GM21367 (cell line): ENCODE results near the gene ZWILCH.
"Not testable (repeated sequence)": the region's sequence is repeated elsewhere in the genome, so short reads cannot be mapped to it uniquely, and the experiment has no call there.

Experiments
- ATAC-seq: cut with Tn5 transposase; IDR thresholded peaks from one replicate; pipeline ENCODE4 v1.9.1; 2021; ENCODE audit not compliant: unreplicated experiment

The ZWILCH gene

DNA sequence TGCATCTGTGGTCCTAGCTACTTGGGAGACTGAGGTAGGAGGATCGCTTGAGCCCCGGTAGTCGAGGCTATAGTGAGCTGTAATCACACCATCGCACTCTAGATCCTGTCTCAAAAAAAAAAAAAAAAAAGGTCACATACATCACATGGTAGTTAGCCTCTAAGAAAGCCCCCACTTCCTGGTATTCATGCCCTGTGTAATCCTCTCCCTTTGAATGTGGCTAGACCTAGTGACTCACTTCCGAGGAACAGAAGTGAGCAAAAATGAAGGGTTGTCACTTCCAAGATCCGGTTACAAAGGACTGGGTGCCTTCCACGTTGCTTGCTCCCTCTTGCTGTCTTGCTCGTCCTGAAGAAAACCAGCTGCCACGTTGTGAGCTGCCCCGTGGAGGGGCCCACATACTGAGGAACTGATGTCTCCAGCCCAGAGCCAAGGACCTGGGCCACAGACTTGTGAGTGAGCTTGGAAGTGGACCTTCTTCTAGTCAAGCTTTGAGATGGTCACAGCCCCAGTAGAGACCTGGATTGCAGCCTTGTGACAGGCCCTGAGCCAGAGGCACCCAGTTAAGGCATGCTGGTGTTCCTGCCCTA is 73.3 kb downstream of the ZWILCH start:
- ATAC-seq = no peak

DNA sequence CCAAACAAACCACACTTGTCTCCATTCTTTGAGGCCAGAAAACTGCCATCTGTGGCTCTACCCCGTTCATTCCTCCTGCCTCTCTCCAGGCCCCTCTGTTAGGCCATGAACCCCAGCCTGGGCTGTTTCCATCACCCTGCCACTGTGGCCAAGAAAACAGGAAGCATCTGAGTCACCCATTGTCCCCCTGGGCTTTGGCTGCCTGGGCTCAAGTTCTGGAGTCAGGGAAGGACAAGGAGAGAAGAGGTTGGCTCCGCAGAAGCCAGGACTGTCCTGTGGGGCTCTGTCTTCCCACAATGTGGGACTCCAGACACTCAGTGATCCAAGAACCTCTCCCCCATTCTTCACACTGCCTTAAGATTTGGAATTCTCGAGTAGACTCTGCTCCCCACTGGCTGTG is 75.5 kb downstream of the ZWILCH start:
- ATAC-seq = no peak

DNA sequence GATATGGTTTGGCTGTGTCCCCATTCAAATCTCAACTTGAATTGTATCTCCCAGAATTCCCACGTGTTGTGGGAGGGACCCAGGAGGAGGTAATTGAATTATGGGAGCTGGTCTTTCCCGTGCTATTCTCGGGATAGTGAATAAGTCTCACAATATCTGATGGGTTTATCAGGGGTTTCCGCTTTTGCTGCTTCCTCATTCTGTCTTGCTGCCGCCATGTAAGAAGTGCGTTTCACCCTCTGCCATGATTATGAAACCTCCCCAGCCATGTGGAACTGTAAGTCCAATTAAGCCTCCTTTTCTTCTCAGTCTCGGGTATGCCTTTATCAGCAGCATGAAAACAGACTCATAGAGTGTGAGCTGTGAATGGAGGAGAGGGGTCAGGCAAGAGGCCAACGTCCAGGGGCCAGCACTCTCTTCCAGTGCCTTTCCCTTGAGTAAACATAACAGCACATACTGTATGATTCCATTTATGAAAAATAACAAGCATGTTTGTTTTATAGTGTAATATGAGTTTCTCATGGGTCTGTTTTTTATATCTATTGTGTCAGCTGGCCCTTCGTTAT is 76.9 kb downstream of the ZWILCH start:
- no peak for ATAC-seq

DNA sequence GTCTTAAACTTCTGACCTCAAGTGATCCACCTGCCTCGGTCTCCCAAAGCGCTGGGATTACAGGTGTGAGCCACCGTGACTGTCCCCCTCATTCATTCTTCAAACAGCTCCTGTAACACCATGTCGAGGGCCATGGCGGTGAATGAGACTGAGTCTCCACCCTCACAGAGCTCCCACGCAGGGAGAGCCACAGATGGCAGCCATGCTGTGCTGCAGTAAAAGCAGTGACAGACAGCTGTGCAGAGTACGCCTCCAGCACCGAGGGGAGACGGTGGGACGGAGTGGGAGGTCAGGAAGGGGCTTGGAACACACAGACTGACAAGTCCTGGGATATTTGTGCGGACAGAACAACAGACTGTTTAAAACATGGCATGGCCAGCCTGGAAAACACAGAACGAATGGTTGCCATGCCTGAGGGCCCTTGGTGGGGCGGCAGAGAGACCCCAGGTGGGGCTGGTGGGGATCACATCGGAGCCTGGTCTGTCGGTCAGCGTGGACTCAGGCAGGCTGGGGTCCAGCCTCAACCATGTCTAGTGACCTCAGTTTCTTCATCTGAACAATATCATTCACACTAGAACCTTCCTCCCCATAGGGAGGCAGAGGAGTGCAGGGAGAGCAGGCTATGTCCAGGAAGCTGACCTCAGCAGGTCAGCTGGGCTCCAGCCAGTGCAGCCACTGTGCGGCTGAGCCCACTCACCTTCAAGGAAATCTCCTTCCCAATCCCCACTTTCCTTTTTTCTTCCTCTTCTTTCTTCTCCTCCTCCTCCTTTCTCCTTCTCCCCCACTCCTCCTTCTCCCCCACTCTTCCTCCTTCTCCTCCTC is 81.2 kb downstream of the ZWILCH start:
- ATAC-seq = no peak

DNA sequence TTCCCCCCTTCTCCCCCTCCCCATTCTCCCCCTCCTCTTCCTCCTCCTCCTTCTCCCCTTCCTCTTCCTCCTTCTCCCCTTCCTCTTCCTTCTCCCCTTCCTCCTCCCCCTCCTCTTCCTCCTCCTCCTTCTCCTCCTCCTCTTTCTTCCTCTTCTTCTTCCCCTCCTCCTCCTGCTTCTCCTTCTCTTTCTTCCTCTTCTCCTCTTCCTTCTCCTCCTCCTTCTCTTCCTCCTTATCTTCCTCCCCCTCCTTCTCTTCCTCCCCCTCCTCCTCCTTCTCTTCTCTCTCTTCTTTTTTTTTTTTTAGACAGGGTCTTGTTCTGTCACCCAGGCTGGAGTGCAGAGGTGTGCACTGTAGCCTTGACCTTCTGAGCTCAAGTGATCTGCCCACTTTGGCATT is 81.9 kb downstream of the ZWILCH start:
- no peak for ATAC-seq

DNA sequence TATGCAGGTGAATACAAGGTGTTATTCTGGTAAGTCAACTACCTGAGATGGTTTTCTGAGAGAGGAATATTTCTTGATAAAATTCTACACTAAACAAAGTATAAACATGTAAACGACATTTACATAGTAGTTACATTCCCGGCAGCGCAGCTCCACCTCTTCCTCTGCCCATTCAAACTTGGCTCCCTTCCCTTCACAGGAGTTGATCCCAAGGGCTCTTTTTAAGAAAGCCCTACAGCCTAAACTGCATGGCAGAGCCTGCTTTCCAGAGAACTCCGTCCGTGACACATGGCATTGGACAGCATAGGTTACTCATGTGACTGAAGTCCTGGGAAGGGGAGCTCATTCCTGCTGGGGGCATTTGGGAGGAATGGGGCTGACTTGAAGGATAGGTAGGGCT is 82.6 kb downstream of the ZWILCH start:
- no peak for ATAC-seq

DNA sequence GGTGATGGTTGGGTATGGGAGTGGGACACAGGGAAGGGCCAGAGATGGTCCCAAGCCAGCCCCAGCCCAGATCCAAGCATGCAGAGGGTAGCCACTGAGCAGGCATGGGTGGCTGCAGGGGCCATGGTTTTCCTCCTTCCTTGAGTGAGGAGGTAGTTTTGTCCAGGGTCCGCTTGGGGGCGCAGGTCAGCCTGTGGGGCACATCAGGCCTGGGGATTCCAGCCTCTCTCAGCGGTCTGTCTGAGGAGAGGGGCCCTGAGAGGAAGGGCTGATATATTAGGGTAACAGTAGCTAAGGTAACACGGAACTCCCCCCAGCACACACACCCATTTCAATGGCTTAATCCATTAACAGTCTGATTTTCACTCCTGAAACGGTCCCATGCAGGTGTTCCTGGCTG is 83.4 kb downstream of the ZWILCH start:
- ATAC-seq = no peak

DNA sequence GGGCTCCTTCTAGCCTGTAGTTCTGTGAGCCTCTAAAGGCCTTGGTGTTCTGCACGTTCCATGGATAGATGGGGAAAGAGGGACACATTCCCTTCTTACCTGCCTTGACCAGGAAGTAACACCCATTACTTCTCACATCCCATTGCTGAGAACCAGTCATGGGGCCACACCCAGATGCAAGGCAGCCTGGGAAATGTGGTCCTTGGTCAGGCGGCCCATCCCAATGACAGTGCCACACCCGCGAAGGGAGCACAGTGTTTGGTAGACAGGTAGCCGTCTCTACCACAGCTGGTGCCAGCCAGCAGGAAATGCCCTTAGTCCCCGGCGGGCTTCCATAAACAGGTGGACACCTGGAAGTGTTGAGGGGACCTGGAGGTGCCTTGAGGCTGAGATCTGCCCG is 83.8 kb downstream of the ZWILCH start:
- no peak for ATAC-seq

DNA sequence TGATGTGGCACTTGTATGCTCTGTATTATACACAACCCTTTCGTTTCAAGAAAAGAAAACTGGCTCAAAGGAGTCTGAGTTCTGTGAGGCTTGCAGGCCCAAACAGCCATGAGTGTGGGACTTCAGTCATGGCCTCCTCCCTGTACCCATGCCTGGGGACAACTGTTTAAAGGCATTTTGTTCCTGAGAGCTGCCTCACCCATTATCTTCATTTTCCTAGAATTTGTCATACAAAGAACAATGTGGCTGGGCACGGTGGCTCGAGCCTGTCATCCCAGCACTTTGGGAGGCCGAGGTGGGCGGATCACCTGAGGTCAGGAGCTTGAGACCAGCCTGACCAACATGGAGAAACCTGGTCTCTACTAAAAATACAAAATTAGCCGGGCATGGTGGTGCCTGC is 84.3 kb downstream of the ZWILCH start:
- ATAC-seq = not testable (repeated sequence)

DNA sequence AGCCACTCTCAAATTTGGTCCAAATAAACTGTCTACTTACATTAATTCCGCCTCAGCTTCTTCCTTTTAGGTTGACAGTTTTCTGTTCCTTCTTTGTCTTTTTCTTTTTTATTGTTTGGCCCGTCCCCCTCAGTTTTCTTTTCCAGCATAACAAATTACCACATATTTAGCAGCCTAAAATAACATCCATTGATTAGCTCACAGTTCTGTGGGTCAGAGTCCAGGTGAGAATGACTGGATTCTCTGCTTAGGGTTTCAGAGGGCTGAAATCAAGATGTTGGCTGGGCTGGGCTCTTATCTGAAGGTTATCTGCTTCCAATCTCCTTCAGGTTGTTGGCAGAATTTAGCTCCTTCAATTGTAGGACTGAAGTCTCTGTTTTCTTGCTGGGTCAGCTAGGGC is 85.3 kb downstream of the ZWILCH start:
- ATAC-seq = no peak

DNA sequence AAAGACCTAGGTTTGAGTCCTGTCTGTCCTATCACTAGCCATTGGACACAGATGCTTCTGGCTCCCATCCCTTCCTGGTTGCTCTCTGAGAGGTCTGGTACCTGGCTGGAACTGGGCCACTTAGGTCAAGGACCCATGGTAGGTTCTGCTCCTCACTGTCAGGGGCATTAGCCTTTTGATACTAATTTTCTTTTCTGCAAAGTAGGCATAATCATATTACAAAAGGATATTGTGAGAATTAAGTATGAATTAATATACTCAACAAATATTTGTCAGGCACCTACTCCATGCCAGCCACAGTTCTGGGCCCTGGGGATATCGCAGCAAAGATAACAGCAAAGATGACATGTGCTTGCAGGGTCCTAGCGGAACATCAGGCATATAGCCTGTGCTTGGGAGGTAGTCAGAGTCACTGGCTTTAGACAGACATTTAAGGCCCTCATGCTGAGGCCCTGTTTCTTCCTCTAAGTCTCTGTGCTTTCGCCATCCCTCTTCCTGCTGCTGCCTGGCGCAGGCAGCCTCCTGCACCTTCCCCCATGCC is 86.3 kb downstream of the ZWILCH start:
- no peak for ATAC-seq

DNA sequence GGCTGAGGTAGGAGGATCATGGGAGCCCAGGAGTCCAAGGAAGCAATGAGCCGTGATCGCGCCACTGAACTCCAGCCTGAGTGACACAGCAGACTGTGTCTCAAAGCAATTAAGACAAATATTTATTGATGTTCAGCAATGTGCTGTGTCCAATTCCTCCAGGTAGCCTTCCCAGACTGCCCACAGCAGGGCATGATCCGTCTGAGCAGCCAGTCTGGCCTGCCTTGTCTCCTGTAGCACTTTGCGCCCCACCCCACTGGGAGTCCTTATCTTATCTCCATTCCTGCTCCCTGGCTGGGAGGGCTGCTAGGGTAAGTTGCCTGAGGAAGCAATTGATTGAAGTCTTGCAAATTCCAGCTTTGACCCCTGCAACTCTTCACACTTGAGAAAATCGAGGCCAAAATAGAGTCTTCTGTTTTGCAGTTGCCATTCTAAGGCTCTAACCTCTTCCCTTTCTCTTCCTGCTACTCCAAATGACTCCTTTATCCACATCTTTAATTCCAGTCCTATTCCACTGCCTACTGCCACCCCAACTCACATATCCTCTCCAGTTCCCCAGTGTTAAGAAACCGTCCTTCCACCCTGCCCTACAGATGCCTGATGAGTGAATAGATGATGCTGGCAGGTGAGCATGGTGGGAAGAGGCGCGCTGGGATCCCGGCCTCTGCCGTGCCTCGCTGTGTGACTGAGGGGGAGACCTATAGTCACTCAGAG is 87.5 kb downstream of the ZWILCH start:
- no peak for ATAC-seq

DNA sequence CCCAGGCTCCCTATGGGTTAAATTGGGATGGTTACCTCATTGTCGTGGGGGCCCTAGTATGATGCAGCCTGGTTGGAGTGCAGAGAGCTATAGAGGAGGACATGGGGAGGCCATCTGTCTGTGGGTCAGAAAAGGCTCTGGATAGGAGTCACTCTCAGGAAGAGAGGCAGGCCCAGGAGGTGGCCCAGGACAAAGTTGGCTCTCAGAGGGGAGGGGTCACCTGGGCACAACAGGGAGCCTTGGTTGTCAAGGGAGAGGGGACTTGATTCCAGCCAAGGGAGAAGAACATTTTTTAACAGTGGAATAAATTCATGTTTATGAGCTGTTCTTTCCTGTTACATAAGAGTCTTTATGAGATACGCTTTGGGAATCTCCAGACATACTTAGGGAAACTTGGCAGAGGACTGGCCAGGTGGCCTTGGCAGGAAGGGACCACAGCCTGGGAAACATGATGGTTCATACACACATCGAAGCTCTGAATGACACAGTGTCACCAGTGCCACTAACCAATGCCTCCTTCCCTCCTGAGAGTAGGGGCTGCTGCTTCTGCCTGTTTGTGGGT is 88.2 kb downstream of the ZWILCH start:
- ATAC-seq = no peak

DNA sequence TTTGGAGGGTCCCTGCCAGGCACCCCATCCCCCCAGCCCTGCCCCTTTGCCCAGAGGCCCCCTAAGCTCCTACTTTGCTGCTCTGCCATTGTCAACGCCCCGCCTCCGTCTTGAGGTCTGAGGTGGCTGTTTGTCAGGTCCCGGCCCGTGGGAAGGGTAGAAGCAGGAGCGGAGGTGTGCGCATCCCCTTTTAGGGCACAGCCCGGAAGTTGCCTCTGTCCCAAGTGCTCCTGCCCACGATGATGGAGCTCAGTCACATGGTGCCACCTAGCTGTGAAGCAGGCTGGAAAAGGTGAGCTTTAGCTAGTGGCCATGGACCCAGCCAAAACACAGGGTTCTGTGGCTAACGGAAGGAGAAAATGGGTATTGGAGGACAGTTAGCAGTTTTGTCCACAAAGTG is 89.2 kb downstream of the ZWILCH start:
- ATAC-seq = no peak

DNA sequence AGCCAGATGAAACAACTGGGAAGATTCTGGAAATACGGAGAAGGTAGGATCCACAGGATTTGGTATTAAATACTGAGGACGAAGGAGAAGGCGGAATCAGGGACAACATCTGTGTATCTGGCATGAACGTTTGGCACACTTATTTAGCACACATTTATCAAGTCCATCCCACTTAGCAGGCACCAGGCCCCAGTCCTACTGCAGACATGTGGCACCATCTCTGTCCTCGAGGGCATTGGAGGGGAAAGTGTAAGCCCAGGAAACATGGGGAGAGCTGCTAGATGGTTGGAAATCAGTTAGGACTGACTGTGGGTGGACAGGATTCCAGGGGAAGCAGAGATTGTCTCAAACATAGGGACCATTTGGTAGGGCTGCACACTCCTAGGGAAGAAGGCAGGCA is 89.7 kb downstream of the ZWILCH start:
- ATAC-seq = no peak

DNA sequence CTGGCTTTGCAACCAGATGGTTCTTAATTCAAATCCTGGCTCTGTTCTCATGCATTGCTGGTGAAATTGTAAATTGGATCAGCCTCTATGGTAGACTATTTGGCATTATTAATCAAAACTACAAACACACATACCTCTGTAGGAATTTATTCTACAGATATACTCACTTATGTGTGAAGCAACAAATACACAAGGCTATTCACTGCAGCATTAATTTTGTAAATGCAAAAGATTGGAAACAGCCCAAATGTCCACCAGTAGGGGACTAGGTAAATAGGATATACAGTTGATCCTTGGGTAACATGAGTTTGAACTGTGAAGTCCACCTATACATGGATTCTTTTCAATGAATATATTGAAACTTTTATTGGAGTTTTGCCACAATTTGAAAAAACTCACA is 90.2 kb downstream of the ZWILCH start:
- ATAC-seq = no peak

DNA sequence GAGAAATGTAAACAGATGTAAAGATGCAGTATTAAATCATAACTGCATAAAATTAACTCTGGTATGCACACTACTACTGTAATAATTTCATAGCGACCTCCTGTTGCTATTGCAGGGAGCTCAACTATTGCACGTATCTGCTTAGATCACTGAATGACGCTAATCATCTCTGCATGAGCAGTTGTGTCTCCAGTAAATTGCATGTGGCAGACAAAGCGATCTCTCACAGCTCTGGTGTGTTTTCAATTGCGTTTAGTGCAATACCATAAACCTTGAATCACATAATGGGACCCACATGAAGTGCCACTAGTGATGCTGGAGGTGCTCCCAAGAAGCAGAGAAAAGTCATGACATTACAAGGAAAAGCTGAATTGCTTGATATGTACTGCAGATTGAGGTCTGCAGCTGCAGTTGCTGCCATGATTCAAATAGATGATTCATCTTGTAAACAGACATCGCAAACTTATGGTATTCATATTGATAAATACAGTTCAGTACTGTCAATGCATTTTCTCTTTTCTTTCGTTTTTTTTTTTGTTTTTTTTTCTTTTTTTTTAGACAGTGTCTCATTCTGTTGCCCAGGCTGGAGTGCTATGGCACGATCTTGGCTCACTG is 90.9 kb downstream of the ZWILCH start:
- no peak for ATAC-seq

DNA sequence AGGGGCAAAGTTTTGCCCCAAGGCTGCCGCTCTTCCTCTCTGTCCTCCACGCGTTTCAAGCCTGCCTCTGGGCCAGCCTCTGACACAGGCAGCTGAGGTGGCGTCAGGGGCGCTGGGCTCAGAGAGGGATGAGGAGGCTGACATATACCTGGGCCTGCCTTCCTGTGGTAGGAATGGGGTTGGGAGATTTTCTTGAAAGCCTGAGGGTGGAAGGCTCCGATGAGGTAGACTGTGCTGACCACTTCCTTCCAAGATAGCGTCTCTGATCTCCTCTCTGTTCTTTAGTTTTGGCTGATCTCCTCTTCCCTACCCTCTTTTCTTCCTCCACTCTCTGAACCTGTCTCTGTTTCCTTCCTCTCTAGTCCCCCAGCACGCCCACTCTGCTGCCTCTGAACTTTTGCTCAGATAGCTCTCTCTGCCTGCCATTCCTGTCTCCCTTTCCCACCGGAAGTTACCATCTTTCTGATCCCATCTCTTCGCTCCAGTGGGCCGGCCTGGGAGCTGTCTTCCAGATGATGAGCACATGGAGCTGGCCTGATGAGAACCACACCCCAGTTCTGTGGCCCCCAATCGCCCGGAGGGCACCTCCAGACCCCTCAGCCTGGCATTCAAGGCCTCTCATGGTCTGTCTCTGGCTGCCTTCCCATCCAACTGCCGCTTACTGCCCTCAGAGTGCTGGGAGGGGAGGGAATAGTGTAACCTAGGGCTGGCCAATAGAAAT is 93.1 kb downstream of the ZWILCH start:
- ATAC-seq = no peak
